Stimulated activated naive CD8-positive, alpha-beta T cell treated with anti-CD3 and anti-CD28 coated beads, Interleukin-15, Interleukin-2, amounts not matched to agents 100 U/mL and 50 U/mL, for 24 hours (primary cell): ENCODE measurements around the gene MAGEA6.
"Not testable (repeated sequence)": the region's sequence is repeated elsewhere in the genome, so short reads cannot be mapped to it uniquely, and the experiment has no call there.

Experiments used
- ATAC-seq: fragments of 150-1000 bp; cut with Tn5 transposase; one replicate; pipeline ENCODE4 v1.10.0; 2021
- DNase-seq: peaks from one replicate; pipeline ENCODE4 v3.0.0; 2021

The MAGEA6 gene

GRCh38 chrX:152734143-152734858 is 35.2 kb downstream of the MAGEA6 start:
- ATAC-seq, DNase-seq: not testable (repeated sequence)

- ATAC-seq (no peak), DNase-seq (no peak)
Measured at GRCh38 chrX:152733261-152733975, 36.1 kb downstream of the MAGEA6 start, which contains the start of the genes CSAG1 and MAGEA12. Gene CSAG1 (minus strand): TSS chrX:152733721. CDS start chrX:152732460, 1,261 bp downstream. Gene MAGEA12 (plus strand): TSS chrX:152733757. CDS start chrX:152736162, 2,405 bp downstream.

GRCh38 chrX:152725409-152725808 is 44.1 kb downstream of the MAGEA6 start:
- ATAC-seq (no peak), DNase-seq (no peak)
